GM19372 (cell line): ENCODE results near the gene KCNG4.
"Not testable (repeated sequence)": the region's sequence is repeated elsewhere in the genome, so short reads cannot be mapped to it uniquely, and the experiment has no call there.

ENCODE experiments used
- ATAC-seq: cut with Tn5 transposase; IDR thresholded peaks from one replicate; pipeline ENCODE4 v1.9.1; 2021; ENCODE audit warnings: mild to moderate bottlenecking, low read depth, moderate library complexity; ENCODE audit not compliant: unreplicated experiment

The KCNG4 gene

DNA sequence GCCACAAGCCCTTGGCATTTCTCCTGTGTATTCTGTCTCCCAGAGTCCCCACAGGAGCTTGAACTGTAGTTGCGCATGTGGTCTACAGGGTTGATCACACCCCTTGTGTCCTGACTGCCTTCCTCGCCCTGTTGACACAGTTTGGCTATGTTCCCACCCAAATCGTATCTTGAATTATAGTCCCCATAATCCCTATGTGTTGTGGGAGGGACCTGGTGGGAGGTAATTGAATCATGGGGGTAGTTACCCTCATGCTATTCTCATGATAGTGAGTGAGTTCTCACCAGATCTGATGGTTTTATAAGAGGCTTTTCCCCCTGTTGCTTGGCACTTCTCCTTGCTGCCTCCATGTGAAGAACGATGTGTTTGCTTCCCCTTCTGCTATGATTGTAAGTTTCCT lies 27.7 kb downstream of the KCNG4 start:
- ATAC-seq = no peak

DNA sequence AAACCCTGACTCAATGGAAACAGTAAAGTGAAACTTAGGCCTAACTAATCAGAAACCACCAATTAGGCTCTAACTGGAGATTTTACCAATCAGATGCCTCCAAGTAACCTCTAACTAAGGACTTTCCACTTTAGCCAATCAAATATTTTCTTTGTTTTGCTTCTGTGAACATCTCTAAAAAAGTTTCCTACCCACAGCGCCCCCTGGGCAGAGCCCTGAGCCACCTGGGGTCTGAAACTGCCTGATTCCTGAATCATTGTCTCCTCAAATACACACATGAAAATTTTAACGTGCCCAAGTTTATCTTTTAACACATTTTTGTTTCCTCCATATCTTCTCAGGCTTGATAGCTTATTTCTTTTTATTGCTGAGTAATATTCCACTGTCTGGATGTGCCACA lies 29.8 kb downstream of the KCNG4 start:
- no peak for ATAC-seq

- no peak for ATAC-seq
Measured at GRCh38 chr16:84207879-84208278, 31.9 kb downstream of the KCNG4 start.

DNA sequence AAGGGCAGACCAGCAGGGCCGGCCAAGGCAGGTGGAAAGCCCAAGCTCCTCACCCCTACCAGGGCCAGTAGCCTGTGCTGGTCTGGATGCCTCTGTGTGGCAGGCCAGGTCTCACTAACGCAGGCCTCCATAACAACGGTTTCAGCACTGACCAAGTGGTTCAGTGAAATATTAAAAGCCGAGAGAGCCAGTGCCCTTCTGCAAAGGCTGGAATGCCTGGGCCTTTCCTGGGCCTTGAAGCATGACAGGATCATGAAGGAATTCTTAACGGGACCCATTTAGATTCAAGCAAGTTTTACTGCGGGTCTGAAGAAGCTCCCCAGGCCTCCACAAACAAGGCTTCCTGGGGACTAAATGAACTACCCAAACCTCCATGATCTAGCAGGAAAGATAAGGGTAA lies 32.6 kb downstream of the KCNG4 start:
- no peak for ATAC-seq

- ATAC-seq = no peak
Measured at GRCh38 chr16:84205976-84206691, 33.7 kb downstream of the KCNG4 start.

GRCh38 chr16:84205123-84205522 lies 34.7 kb downstream of the KCNG4 start:
- ATAC-seq = not testable (repeated sequence)

- not testable (repeated sequence) for ATAC-seq
Measured at GRCh38 chr16:84204551-84204950, 35.3 kb downstream of the KCNG4 start.

GRCh38 chr16:84199861-84200260 lies 40.0 kb downstream of the KCNG4 start:
- no peak for ATAC-seq

- no peak for ATAC-seq
Measured at GRCh38 chr16:84199097-84199496, 40.7 kb downstream of the KCNG4 start.

DNA sequence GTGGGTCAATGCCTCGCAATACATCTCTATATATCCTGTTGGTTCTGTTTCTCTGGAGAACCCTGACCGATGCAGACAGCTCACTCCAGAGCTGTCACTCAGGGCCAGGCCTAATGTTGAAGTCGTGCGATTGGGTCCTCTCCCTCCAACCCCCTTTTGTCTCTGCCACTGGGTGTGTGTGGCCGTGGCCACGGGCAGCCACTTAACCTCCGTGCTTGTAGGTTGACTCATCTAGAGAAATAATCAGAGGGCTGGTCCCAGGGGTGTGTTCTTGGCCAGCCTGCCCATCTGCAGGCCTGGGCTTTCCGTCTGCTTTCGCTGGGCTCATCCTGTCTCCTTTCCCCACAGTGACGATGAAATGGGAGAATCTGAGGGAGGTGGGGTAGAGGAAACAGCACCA lies 41.4 kb downstream of the KCNG4 start:
- no peak for ATAC-seq

- no peak for ATAC-seq
Measured at GRCh38 chr16:84197466-84198128, 42.2 kb downstream of the KCNG4 start.

DNA sequence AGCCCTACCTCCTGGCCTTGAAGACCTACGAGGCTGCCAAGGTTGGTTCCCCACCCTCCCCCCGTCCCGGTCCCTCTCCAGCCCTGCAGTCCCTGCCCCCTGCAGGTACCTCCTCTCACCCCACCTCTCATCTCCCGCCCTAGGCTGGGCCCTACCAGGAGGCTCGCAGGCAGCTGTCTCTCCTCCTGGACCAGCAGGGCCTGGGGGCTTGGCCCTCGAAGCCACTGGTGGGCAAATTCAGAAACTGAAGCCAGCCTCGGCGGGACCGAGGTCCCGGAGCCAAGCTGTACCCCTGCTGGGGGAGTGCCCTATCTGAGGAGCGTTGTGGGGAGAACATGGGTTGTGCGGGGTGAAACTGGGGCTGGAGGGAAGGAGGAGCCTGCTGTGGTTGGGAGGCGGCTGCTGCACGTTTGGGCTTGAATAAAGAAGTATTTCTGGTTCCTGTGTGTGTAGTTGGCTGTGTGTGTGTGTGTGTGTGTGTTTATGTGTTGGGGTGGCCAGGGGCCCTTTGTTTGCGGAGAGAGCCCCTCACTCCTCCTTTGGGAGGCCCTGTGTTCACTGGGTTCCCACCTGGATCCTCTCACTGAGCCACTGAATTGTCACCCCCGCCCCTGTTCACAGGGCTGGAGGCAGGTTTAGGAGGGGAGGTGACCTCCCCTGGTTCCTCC lies 43.0 kb downstream of the KCNG4 start:
- ATAC-seq = no peak

DNA sequence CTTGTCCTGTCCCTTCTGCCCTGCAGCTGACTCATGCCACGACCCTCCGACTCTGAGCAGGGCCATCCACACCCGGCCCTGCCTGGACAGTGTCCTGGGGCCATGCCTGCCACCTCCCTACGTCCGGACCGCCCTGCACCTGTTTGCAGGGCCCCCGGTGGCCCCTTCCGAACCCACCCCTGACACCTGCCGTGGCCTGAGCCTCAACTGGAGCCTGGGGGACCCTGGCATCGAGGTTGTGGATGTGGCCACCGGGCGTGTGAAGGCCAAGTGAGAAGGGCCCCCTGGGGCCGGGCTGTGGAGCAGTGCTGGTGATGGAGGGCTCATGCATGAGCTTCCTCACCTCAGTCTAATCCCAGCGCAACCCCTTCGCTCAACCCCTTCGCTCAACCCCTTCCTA lies 43.7 kb downstream of the KCNG4 start:
- no peak for ATAC-seq

DNA sequence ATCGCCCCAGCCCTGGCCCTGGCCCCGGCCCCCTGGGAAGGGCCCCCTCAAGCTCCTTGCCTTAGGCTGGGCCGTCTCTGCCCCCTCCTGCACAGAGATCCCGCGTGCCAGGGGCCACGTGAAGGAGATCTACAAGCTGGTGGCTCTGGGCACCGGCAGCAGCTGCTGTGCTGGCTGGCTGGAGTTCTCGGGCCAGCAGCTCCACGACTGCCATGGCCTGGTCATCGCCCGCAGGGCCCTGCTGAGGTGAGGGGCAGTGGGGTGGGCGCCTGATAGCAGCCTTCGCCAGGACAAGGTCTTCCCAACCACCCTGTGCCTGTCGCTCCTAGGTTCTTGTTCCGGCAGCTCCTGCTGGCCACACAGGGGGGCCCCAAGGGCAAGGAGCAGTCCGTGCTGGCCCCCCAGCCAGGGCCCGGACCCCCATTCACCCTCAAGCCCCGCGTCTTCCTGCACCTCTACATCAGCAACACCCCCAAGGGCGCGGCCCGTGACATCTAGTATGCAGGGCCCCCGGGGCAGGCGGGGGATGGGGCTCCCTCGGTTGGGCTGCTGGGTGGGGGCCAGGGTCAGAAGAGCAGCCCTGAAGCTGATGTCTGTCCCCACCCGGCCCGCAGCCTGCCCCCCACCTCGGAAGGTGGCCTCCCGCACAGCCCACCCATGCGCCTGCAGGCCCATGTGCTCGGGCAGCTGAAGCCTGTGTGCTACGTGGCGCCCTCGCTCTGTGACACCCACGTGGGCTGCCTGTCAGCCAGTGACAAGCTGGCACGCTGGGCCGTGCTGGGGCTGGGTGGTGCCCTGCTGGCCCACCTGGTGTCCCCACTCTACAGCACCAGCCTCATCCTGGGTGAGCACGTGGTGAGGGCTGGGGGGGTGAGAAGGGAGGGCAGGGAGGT lies 44.4 kb downstream of the KCNG4 start:
- no peak for ATAC-seq

DNA sequence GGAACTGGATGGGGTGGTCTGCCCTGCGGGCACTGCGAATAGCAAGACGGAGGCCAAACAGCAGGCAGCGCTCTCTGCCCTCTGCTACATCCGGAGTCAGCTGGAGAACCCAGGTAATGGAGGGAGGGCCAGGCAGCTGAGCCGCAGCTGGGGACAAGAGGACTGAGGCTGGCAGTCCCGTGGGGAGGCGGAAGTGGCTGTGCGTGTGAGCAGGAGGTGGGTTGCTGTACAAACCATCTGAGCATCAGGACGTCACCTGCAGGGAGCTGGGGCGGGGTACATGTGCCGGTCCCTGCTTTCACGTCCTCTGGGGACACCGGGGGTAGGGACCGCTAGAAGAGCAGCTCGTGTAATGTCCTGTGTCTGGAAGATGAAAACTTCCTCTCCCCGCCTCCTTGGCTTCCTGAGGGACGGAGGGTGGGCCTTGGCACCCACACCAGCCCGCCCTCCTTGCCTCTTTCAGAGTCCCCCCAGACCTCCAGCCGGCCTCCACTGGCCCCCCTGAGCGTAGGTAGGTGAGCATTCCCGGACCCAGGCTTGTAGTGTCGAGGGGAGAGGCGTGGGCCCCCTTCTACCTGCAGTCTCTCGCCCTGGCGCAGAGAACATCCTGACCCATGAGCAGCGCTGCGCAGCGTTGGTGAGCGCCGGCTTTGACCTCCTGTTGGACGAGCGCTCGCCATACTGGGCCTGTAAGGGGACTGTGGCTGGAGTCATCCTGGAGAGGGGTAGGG lies 45.2 kb downstream of the KCNG4 start:
- no peak for ATAC-seq

GRCh38 chr16:84194018-84194417 lies 45.8 kb downstream of the KCNG4 start:
- no peak for ATAC-seq

GRCh38 chr16:84193480-84193879 lies 46.3 kb downstream of the KCNG4 start:
- ATAC-seq = no peak

DNA sequence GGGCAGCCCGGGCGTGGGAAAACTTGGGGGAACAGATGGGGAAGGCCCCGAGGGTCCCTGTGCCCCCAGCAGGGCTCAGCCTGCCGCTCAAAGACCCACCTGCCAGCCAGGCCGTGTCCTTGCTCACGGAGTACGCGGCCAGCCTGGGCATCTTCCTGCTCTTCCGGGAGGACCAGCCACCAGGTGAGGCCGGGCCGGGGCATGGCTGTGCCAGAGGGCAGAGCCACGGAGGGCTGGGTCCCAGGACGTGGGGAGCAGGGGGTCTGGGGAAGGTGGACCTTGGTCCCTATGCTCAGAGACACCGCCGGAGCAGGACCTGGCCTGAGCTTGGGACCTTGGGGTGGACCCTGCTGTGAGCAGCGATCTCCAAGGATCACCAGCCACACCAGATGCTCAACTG lies 48.3 kb downstream of the KCNG4 start:
- ATAC-seq = no peak

- ATAC-seq = no peak
Measured at GRCh38 chr16:84190731-84191388, 49.0 kb downstream of the KCNG4 start, which contains the start of gene ADAD2. Gene ADAD2 (plus strand): TSS chr16:84191157. CDS start chr16:84191231, 74 bp downstream.
